ENCODE results near the gene UNC80.

DNA sequence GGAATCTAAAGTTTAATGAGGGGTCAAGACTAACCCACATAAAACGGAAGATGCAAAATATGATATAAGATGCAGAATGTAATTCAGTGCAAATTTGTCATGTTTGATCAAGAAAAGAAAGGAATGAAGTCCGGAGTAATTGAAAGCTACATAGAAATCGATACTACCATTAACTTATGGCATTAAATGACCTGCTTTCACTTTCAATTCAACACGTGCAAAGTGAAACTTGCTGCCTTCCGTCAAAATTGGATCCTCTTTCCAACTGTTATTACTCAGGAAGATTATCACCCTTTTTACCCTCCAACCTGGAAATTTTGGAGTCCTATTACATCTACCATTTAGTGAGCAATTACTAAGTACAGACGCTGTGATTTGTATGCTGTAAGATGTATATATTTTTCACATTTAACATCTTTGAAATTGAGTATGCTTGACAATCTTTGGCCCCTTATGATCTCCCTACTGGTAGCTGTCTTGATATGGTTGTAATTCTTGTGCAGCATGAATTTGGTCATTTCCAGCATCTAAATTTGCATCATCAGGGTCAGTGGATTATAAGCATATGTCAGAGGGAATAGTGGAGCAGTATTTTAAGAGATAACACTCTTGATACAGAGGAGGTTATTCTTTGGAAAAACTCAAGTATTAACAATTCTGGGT is 18.6 kb downstream of the UNC80 start:
- TF ChIP-seq CTCF (optimal IDR thresholded peaks at IDR 0.05 in 1 of 3, IDR thresholded peaks at IDR 0.05 in 1 of 3, conservative IDR thresholded peaks at IDR 0.05 in 1 of 3; ENCODE audit: extremely low read depth in 1 of 3, insufficient read depth in 2 of 3, low read length in 3 of 3) (no peak), EZH2 (IDR thresholded peaks at IDR 0.05; ENCODE audit: low read length) (no peak)

Data from keratinocyte (primary cell).